ENCODE results near the gene SHKBP1. TPM values are rescaled to one million over a fixed set of nuclear protein-coding genes. Genes with fewer than 3 reads are reported as not detected.

The SHKBP1 gene
- total and polyA plus RNA-seq, 2 experiments from 2014 or later, result 36.3 to 62.2 TPM

DNA sequence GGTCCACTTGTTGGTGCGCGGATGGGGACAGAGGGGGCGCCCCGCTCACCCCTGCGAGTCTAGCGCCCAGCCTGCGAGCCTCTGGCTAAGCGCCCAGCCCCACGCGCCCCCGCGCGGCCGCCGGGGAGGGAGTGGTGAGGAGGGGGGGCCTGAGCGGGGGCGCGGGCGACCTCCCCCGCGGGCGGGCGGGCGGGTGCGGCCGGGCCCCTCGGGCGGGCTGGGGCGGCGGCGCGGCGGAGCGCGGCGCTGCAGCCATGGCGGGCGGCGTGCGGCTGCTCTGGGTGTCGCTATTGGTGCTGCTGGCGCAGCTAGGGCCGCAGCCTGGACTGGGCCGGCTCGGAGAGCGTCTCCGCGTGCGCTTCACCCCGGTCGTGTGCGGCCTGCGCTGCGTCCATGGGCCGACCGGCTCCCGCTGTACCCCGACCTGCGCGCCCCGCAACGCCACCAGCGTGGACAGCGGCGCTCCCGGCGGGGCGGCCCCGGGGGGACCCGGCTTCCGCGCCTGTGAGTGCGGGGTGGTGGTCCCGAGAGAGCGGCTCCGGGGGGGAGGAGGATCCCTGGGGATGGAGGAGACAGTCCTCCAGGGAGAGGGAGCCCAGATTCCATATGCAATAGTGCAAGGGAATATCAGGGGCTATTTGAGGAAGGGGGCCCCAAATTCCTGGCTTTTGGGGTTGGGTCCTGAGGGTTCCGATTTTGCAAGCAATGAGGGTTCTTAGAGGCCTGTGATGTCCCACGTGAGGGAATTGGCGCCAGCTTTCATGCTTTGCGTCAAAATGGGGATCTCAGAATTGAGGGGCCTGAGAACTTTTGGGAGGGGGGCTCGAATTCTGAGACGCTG, 24.7 kb downstream of the SHKBP1 start, which contains the start of gene LTBP4:
Gene LTBP4, plus strand, starts transcription at position 236 of the 841 bp plus-strand sequence. Its CDS starts 19 bp downstream, at position 255.
- WGBS, 2 experiments (ENCODE audit: low coverage in 1 of 2, low lambda C conversion rate in 2 of 2, missing lambda C conversion rate in 2 of 2), result 1% methylated on average over 34 to 45 of the region's 82 CpGs
- H3K4me1 ChIP-seq (ENCODE audit: insufficient read depth), result peaks cover 20% of the 10 kb centered on the region
- no peaks in the 10 kb centered on the region for H3K79me2 ChIP-seq (ENCODE audit: insufficient read depth)
- TF ChIP-seq EZH2phosphoT487 (IDR thresholded peaks at IDR 0.05; ENCODE audit: insufficient read depth, low read depth) (no peak), EZH2 (IDR thresholded peaks at IDR 0.05; ENCODE audit: insufficient read depth, poor library complexity, severe bottlenecking) (no peak)
- H3K4me3 ChIP-seq, result peak within 1 kb of the TSS; percentile 64
- H3K36me3 ChIP-seq (ENCODE audit: low read depth), result no peaks in the 10 kb centered on the region
- no peaks in the 10 kb centered on the region for H3K9me3 ChIP-seq (ENCODE audit: low read depth)
- H3K4me2 ChIP-seq (ENCODE audit: unreplicated experiment), result peak within 1 kb of the TSS; percentile 51
- no peaks in the 10 kb centered on the region for H3K9me2 ChIP-seq (ENCODE audit: insufficient read depth)
- H2AFZ ChIP-seq, result peak within 1 kb of the TSS; percentile 59; the same call in 1 of the 2 replicates
- no peak within 1 kb of the TSS for H3K27ac ChIP-seq
- DNase-seq, result peak; percentile 75
- in situ Hi-C loops (cut with MboI), result no loop called here
- H4K20me1 ChIP-seq (ENCODE audit: insufficient read depth), result no peaks in the 10 kb centered on the region
- peaks cover 32% of the 10 kb centered on the region; the same call in 1 of the 2 replicates for H3K27me3 ChIP-seq (replicated peaks; ENCODE audit: insufficient read depth)
- H3K9ac ChIP-seq, result no peak within 1 kb of the TSS
- peaks cover 10% of the 10 kb centered on the region for H3F3A ChIP-seq (ENCODE audit: insufficient read depth)

DNA sequence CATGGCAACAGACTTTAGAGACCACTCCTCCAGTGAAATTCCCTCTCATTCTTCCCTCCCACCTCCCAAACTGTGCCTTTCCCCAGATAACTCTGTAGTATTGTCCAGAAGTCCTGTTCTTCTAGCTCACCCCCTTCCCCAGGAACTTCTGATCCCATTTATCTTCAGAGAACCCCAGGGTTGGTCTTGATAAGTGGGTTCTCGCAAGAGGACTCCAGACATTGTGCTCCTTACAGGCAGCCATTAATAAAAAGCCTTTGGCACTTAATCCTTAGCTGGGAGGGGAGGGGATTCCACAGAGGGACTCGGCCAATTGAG, 26.4 kb downstream of the SHKBP1 start:
- Histone ChIP-seq H3K4me1 (ENCODE audit: insufficient read depth) (peaks cover 17% of the 10 kb centered on the region), H3F3A (ENCODE audit: insufficient read depth) (peaks cover 10% of the 10 kb centered on the region), H3K4me3 (peak overlapping the region; percentile 71), H3K27ac (peak overlapping the region; percentile 19), H3K9me3 (ENCODE audit: low read depth) (no peaks in the 10 kb centered on the region), H3K79me2 (ENCODE audit: insufficient read depth) (no peaks in the 10 kb centered on the region), H3K27me3 (replicated peaks; ENCODE audit: insufficient read depth) (peaks cover 26% of the 10 kb centered on the region; the same call in 1 of the 2 replicates), H3K4me2 (ENCODE audit: unreplicated experiment) (peak overlapping the region; percentile 75), H3K36me3 (ENCODE audit: low read depth) (no peaks in the 10 kb centered on the region), H2AFZ (peak overlapping the region; percentile 78), H4K20me1 (ENCODE audit: insufficient read depth) (no peaks in the 10 kb centered on the region), H3K9me2 (ENCODE audit: insufficient read depth) (no peaks in the 10 kb centered on the region), H3K9ac (no peak overlapping the region)
- no peak for TF ChIP-seq EZH2phosphoT487 (IDR thresholded peaks at IDR 0.05; ENCODE audit: insufficient read depth, low read depth)
- TF ChIP-seq EZH2 (IDR thresholded peaks at IDR 0.05; ENCODE audit: insufficient read depth, poor library complexity, severe bottlenecking), result no peak
- 17 to 22% methylated on average over 2 of the region's 2 CpGs for WGBS, 2 experiments (ENCODE audit: low coverage in 1 of 2, low lambda C conversion rate in 2 of 2, missing lambda C conversion rate in 2 of 2)
- no peak for DNase-seq
- in situ Hi-C loops (cut with MboI), result no loop called here

GRCh38 chr19:40603389-40604170, 26.9 kb downstream of the SHKBP1 start:
- 2% methylated on average over 39 to 43 of the region's 43 CpGs for WGBS, 2 experiments (ENCODE audit: low coverage in 1 of 2, low lambda C conversion rate in 2 of 2, missing lambda C conversion rate in 2 of 2)
- Histone ChIP-seq H3K27ac (peak overlapping the region; percentile 19), H3K9ac (peak overlapping the region; percentile 52; the same call in 1 of the 2 replicates), H3K9me3 (ENCODE audit: low read depth) (no peaks in the 10 kb centered on the region), H3K36me3 (ENCODE audit: low read depth) (no peaks in the 10 kb centered on the region), H3K4me1 (ENCODE audit: insufficient read depth) (peaks cover 17% of the 10 kb centered on the region), H3K4me2 (ENCODE audit: unreplicated experiment) (peak overlapping the region; percentile 75), H3K79me2 (ENCODE audit: insufficient read depth) (no peaks in the 10 kb centered on the region), H2AFZ (peak overlapping the region; percentile 78), H3K9me2 (ENCODE audit: insufficient read depth) (no peaks in the 10 kb centered on the region), H3F3A (ENCODE audit: insufficient read depth) (peaks cover 10% of the 10 kb centered on the region), H3K27me3 (replicated peaks; ENCODE audit: insufficient read depth) (peaks cover 26% of the 10 kb centered on the region; the same call in 1 of the 2 replicates), H4K20me1 (ENCODE audit: insufficient read depth) (no peaks in the 10 kb centered on the region), H3K4me3 (peak overlapping the region; percentile 71)
- DNase-seq, result peak; percentile 97
- in situ Hi-C loops (cut with MboI), result no loop called here
- TF ChIP-seq EZH2phosphoT487 (IDR thresholded peaks at IDR 0.05; ENCODE audit: insufficient read depth, low read depth) (no peak), EZH2 (IDR thresholded peaks at IDR 0.05; ENCODE audit: insufficient read depth, poor library complexity, severe bottlenecking) (no peak)

- 6 to 7% methylated on average over 17 to 18 of the region's 18 CpGs for WGBS, 2 experiments (ENCODE audit: low coverage in 1 of 2, low lambda C conversion rate in 2 of 2, missing lambda C conversion rate in 2 of 2)
- no peak for TF ChIP-seq EZH2 (IDR thresholded peaks at IDR 0.05; ENCODE audit: insufficient read depth, poor library complexity, severe bottlenecking)
- no peak for TF ChIP-seq EZH2phosphoT487 (IDR thresholded peaks at IDR 0.05; ENCODE audit: insufficient read depth, low read depth)
- H3K27me3 ChIP-seq (replicated peaks; ENCODE audit: insufficient read depth), result peaks cover 21% of the 10 kb centered on the region; the same call in 1 of the 2 replicates
- no peaks in the 10 kb centered on the region for H4K20me1 ChIP-seq (ENCODE audit: insufficient read depth)
- H3K79me2 ChIP-seq (ENCODE audit: insufficient read depth), result no peaks in the 10 kb centered on the region
- peak overlapping the region; percentile 75 for H3K4me2 ChIP-seq (ENCODE audit: unreplicated experiment)
- no peak overlapping the region for H3K9ac ChIP-seq
- peak overlapping the region; percentile 78 for H2AFZ ChIP-seq
- no peaks in the 10 kb centered on the region for H3K9me2 ChIP-seq (ENCODE audit: insufficient read depth)
- H3K27ac ChIP-seq, result no peak overlapping the region
- in situ Hi-C loops (cut with MboI), result no loop called here
- peaks cover 10% of the 10 kb centered on the region for H3F3A ChIP-seq (ENCODE audit: insufficient read depth)
- H3K4me3 ChIP-seq, result peak overlapping the region; percentile 71
- no peaks in the 10 kb centered on the region for H3K9me3 ChIP-seq (ENCODE audit: low read depth)
- H3K36me3 ChIP-seq (ENCODE audit: low read depth), result no peaks in the 10 kb centered on the region
- no peak for DNase-seq
- peaks cover 17% of the 10 kb centered on the region for H3K4me1 ChIP-seq (ENCODE audit: insufficient read depth)
Observed at GRCh38 chr19:40604171-40604646, 27.5 kb downstream of the SHKBP1 start.

All from GM23248 (cell line).